IPS-NIHi7 (cell line): ENCODE measurements around the gene PRKN.
A peak's percentile ranks its signal among the peaks of the same experiment; 100 is the strongest.
"Not testable (repeated sequence)": the region's sequence is repeated elsewhere in the genome, so short reads cannot be mapped to it uniquely, and the experiment has no call there.

Experiments
- DNase-seq: peaks from one replicate; pipeline ENCODE4 v3.0.0; 2012; ENCODE audit warnings: mixed read lengths; ENCODE audit errors: extremely low spot score

Gene PRKN

DNA sequence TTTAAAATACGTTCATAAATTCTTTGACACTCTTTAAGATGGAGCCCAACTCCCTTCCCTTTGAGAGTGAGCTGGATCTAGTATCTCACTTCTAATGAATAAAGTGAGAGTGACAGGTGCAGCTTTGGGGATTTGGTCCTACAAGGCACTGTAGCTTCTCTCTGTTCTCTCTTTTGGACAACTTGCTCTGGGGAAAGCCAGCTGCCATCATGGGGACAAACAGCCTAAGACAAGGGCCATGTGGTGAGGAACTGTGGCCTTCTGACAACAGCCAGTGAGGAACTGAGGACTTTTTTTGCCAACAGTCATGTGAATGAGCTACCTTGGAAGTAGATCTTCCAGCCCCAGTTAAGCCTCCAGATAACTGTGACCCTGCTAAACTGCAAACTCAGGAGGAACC is 1180.9 kb downstream of the PRKN start:
- DNase-seq, result no peak

DNA sequence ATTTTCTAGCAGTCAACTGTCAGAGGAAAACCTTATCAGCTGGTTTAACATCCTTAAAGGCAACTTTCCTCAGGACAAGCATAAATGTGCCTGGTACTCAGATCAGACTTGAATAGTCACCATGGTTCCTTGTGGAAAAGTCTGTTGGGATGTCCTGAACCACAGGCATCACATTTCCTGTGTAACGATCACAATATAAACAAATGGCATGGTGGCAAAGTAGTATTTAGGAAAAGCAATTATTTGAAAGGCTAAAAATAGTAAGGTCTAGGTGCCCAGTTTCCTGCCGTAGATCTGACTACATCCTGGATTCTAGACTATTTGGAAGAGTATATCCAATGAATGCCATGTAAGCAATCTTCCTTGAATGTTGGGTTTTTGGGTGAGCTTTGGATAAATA is 1181.8 kb downstream of the PRKN start:
- no peak for DNase-seq

DNA sequence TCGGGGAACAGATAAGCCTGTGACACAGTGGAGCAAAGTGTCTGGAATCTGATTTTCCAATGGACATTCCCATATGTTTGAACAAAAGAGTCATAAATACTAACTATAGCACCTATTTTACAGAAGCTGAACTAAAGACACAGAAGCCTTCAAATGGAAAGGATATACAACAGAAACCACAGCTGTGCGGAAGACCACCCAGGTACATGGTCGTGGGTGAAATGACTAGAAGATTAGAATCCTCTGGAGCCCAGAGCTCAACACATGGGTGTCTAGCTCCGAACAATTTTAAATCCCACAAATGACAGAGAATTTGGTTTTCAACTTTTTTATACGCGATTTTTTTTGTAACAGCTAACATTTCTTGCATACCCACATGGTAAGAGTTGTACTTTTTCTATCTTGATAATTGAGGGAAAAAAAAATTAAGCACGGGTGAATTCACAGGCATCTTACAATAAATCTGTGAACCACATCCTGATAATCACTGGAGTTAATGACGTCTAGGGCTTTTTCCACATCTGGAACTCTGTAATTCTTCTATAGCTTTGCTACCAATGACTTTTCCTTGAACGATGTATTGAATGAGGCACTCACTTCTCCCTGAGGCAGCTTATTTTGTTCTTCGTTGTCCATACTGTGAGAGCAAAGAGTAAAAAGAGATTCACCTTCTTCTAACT is 1182.6 kb downstream of the PRKN start:
- DNase-seq, result no peak

DNA sequence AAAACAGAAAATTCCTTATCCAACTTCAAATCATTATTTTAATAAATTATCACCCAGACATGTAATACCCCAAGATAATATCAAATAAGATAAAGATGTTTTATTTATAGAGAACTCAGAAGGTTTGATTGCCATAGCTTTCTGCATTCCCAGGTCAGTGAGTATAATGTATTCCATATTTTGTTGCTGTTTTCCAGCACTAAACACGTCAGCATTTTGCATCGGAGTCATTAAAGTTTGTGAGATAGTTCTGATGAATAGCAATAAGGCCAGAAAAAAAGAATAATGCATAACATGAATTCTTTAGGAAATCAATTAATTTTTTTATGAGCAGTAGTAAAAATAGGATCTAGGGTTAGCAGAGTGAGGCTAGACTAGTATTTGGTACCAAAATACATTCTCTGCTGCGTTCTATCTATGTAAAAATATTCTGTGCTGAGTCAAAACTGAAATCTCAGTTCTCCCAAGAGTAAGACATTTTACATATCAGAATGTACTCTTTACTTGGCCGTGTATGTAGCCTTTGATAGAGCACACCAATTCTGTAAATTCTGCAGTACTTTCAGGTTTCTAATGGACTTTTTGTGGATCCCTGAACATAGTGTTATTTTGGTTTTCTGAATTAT is 1183.8 kb downstream of the PRKN start:
- DNase-seq, result no peak

DNA sequence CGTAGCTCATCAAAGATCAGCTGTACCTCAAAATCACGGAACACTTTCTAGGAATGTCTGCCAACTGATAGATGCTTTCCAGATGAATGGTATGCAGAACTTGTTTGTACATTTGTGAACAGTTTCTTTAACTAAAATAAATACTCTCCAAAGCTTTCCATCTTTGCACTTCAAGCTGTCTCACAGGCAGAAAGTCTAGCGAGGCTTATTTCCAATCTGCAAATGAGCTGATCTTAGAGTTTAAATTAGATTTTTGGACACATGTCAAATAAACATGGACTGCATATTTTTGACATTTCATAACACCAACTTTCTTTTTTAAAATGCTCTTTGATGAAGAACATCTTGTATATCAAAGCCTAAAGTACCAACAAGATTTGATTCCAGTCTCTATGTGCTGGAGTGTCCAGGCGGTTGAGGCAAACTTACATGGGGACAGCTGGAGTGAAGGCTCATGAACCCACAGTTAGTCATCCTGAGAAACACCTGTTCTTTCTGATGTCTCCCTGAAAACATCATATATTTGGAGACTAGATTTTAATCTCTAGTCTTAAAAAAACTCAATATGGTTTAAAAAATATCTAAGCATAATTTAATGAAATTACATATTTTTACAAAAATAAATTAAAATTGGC is 1185.1 kb downstream of the PRKN start:
- no peak for DNase-seq

DNA sequence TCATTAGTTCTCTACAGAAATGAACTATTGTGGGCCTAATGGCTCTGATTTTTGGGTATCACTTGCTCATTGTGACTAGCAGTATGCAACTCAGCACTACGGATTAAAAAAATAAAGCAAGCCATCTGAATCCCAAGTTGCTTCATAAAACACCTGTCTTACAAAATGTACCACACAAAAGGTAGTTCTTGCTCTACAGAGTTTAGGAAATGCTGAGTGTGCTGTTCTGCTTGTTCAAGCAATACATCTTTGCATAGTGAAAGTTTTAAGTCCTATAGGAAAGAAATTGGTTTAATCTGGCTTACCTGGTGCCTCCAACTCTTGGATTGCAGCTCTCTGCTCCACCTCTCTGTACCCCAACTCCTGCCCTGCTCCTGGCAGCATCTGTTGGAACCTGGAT is 1187.0 kb downstream of the PRKN start:
- DNase-seq, result no peak

DNA sequence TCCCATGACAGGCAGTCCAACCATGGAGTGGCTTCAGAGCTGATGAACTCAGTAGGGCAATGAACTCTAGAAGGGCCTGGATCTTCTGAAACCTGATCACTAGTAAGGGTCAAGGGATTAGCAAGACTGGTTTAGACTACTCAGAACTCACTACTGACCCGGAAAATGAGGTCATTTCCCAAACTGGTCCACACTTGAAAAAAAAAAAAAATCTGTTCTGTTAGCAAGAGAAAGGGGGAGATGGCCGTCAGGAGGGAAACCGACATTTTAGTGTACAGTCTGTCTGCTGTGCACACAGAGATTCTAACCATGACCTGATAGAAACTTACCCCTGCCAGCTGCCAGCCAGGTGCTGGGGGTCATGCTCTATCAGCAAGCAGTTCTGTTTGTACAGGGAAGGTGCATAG is 1191.3 kb downstream of the PRKN start:
- DNase-seq, result no peak

DNA sequence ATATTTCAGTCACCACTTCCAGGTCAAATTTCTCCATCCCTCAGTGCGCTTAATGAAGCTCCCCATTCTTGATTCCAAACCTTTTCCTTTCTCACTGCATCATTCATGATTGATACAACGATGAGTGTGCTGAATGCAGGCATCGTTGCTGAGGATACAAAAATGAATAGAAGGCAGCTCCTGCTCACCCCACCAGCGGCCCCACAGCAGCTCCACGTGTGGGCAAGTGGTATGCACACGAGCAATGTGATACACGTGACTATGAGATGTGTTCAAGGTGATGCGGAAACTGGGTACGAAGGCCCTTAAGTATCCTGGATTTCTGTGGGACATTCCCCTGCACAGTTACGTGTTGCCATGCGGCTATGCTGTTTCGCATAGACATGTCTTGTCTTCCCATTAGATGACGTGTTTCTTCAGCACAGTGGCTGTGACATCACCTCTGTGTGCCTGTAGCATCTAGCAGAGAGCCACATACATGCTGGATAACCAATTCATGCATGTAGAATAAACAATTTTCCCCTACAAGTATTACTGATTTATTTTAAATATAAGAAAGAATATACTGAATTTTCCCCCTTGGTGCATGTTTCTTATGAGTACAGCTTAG is 1193.2 kb downstream of the PRKN start:
- no peak for DNase-seq

DNA sequence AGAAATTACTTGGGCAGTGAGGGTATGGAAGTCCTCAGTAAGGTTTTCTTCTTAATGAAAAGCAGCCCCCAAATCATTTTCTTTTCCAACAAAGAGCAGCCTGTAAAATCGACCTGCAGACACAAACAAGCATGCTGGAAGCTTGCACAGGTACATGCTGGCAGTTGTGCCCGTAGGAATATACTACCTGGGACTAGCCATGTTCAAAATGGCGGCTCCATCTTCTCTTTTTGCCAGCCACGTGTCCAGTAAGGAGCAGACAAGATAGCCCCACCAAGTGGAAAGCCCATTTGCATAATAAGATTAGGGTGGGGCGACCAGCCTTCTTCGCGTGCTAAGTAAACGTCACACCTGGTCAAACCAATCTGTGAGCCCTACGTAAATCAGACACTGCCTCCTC is 1194.3 kb downstream of the PRKN start:
- DNase-seq, result no peak

DNA sequence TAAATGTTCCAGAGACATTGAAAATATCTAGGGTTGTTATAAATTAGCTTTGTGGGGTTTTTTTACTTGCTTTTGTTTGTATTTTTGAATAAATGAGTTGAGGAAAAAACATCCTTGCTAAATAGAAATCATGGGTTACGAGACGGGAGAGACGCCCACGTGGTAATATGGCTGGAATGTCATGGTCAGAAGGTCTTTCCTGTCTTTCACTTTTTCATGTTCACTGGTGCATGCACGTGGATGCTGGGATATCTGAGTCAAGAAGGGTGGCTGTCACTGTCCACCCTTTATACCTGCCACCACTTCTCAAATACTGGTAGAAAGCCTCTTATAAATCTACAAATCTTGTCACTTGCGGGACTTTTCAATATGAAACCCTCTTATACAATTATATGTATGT is 1195.0 kb downstream of the PRKN start:
- DNase-seq, result no peak

DNA sequence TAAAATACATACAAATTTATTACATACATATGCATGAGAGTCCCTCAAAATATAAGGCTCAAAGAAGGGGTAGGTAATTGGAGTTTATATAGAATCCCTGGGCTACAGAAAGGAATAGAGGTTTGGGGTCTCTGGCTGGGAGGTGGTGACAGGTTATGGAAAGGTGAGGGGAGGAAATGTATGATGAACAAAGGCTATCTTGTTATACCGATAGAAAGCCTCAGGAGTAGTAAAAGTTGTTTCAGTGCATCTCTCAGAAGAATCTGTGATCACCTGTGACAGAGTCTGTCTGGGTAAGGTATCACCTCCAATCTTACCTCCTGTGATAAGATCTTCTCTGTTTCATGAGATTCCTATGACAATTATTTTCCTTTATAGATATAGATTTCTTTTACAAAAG is 1200.8 kb downstream of the PRKN start:
- no peak for DNase-seq

DNA sequence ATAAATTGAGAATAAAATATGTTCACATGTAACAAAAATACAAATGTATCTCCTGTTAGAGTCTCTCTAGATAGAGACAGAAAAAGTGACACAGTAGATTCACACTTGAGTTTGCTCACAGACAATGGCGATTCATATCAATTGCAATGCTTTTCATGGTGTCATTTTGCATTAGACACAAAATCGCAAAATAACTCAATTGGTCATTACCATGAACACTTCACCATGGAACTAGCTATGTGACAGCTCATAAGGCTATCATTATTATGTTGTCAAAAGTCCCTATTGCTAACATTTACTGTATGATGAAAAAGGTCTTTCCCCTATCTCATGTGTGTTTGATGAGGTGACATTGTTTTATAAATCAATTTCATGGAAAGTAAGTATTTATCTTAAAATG is 1204.2 kb downstream of the PRKN start:
- no peak for DNase-seq

DNA sequence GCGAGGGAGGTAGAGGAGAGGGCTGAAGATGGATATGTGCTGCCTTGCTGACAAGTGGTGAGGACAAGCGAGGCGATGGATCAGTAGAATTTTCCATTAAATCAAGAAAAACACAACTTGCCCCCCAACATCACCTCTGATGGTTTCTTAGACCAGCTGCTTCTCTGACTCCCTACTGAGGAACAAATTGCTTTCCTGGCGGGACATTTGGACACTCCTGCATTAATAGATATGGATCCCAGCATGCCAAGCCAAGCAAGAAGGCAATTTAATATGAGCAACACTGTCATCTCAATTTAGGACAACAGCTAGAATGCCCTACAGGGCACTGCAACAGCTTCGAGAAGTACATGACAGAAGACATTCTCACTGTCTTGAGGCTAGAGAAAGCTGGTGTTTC is 1205.3 kb downstream of the PRKN start:
- DNase-seq, result no peak

DNA sequence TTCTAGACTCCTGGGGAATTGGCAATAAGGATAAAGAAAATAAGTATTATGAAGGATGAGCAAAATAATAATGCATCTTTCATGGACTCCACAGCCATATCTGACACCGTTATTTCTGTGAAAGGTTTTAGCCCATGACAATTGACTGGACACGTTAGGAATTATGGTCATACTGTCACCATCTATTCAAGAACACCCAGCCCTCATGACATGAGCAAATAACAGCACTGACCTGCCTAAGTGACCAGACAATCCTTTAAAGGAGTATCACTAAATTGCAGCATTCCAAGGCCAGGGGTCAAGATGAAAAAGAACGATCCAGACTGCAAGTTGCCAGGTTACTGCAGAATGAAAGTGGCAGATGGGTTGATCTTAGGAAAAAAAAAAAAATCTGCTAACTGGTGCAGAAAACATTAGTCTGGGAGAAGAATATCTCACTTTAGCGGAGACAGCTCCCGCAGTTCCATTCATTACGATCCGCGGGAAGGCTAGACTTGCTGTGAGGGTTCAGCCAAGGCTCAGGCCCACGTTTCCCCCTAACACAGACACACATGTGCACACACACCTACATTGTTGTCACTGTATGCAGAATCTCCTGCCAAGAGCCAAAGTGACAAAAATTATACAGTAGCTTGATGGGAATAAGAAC is 1216.0 kb downstream of the PRKN start:
- DNase-seq, result no peak

DNA sequence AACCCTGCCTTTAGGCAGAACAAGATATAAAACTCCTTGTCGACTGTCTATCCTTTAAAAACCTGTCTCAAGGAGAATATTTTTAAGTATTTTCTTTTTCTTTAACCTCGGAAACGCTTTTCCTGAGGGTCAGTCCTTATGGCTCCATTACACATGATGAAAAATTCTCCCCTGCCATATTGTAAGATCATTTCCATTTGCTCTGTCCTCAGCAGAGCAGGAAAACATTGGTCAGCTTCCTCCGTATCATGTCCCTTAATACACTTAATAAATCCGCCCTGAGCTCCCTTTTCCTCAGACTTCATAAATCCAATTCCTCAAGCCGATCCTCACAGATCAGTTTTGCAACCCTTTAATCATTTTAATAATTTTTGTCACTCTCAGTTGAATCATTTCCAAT is 1219.2 kb downstream of the PRKN start:
- DNase-seq, result no peak

DNA sequence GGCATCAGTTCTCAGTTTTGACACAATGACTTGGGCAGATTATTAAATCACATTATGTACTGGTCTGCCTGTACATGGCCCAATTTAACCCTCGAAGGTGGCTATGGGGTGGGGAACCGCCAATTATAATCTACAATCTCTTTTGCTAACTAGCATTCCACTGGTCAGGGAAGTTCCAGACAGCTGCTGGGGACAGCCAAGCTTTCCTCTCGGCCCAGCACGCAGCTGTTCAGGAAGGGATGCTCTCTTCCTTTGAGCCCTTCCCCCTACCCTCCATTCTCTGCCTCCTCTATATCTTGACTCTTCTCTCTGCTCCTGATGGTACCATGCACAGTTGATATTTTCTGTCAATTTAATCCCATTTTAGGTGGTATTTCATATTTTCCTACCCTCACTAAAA is 1220.2 kb downstream of the PRKN start:
- no peak for DNase-seq

DNA sequence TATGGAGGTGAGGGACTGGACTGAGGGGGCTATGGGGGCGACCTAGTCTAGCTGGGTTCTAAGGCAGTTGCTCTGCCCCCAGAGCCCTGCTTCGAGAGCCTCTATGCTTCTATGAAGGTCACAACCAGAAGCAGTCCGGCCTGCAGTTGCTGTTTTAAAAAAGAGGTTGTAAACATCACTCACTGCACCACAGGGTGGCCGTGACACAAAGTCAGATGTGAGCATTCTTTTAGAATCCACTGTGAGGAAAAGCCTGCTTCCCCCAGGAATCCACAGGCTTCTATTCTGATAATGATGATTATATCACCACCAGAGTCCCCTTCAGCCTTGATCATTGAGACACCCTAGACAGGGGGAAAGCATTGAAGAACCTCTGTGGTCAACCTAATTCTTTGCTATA is 1224.0 kb downstream of the PRKN start:
- DNase-seq, result no peak

DNA sequence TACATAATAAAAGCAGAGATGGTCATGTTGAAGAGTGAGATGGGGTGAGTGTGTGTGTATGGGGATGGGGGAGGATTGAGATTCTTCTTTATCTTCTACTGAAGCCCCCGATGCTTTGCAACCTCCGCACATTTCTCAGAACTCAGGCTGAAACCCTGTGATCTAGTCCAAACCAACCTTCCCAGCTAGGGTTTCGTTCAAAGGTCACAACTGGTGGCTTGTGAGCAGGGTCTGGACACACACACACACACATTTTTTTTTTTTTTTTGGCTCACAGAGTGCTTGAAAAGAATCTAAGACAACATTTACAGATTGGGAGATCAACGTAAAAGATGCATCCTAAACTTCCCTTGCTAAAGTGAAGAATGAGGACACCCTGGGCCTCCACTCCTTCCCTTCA is 1228.7 kb downstream of the PRKN start:
- no peak for DNase-seq

DNA sequence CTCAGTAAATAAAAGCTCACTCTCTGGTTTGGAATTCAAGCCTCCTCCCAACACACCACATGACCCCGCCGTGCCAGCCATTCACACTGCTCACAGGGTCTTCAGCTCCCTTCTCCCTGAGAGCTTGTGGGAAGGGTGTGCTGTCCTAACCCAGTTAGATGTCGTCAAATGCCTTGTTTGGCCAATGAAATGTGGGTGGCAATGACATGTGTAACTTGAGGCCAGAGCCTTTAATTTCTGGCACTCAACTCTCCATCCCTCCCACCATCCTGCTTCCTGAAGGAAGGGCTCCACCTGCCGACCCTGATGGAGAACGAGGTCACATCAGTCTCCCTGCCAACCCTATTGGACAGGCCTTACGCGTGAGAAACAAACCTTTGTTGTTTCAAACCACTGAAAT is 1229.2 kb downstream of the PRKN start:
- DNase-seq, result peak; percentile 80

DNA sequence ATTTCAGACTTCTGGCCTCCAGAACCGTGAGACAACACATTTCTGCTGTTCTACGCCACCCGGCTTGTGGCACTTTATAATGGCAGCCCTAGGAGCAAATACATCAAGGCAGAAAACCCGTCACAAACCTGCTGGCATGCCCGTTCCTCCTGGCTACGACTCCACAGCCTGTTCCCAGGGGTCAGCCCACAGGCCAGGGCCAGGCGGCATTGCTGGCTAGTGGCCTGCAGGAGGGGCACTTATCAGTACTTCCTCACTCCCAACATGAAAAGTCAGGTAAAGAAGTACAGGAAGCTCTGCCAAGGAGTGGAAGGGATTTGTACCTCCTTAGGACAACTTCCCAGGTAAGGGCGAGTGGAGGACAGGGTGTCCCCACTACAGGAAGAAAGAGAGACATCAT is 1230.6 kb downstream of the PRKN start:
- DNase-seq, result peak; percentile 25

DNA sequence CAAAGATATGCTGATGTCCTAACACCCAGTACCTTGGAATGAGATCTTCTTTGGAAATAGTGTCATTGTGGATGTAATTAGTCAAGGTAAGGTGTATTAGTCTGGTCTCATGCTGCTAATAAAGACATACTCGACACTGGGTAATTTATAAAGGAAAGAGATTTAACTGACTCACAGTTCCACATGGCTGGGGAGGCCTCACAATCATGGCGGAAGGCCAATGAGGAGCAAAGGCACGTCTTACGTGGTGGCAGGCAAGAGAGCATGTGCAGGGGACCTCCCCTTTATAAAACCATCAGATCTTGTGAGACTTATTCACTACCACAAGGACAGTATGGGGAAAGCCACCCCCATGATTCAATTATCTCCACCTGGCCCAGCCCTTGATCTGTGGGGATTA is 1231.3 kb downstream of the PRKN start:
- not testable (repeated sequence) for DNase-seq

DNA sequence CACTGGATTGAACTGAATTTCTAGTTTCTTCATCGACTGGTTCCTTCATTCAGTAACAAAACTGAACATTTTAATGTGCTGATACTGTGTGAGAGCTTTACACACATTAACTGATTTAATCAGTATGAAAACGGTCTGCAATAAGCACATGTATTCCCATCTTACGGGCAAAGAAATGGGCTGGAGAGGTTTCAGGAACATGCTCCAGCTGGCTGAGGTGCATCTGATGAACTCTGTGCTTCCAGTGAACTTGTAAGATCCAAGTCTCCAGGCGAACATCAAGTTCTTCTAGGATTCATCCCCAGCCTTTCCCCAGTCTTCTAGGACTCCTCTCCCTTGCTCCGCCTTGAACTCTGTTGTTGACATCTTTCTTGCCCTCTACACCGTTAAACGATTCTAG is 1233.0 kb downstream of the PRKN start:
- DNase-seq, result no peak
